ENCODE results near the gene RNF220.
"Not testable (repeated sequence)": the region's sequence is repeated elsewhere in the genome, so short reads cannot be mapped to it uniquely, and the experiment has no call there.

Gene RNF220

DNA sequence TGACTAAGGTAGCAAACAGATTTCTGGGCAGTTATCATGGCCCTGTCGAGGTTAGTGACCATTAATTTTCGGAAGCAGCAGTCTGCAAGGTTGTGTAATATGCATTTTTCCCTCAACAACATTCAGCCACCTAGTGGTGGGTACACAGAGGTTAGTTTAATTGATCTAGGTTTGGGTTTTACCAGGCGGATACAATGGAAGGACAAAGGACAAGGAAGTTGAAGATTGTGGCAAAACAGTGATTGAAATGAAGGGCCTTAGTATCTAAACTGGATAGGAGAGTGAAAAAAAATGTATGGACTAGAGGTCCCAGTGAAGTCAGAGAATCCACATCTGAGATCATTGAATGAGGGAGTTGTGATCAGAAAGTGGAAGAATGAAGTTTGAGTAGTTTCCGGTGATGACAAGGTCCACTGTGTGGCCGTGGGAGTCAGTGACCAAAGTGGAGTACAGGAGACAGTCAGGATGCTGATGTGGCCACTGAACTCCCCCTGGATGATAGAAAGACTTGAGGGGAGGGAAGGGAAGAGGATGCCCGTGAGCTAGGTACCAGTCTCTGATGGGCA is 272.2 kb downstream of the RNF220 start:
- DNase-seq (ENCODE audit: low read depth in 2 of 2), result no peak

DNA sequence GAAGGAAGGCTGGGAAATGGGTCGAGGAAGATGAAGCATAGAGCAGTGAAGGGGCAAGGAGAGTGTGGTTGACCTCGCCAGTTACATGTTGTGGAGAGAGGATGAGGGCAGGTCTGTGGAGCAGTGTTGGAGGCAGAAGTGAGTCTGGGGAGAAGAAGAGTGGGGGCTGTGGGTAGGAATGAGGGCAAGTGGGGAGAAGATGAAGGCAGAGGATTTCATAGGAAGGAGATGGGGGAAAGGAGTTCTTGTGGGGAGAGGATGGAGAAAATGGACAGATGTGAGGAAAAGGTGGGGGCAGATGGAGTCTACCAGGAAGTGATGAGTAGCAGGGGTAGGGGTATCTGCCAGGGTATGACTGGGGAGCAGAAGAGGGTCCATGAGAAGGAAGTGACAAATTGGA is 273.1 kb downstream of the RNF220 start:
- no peak for DNase-seq (ENCODE audit: low read depth in 2 of 2)

DNA sequence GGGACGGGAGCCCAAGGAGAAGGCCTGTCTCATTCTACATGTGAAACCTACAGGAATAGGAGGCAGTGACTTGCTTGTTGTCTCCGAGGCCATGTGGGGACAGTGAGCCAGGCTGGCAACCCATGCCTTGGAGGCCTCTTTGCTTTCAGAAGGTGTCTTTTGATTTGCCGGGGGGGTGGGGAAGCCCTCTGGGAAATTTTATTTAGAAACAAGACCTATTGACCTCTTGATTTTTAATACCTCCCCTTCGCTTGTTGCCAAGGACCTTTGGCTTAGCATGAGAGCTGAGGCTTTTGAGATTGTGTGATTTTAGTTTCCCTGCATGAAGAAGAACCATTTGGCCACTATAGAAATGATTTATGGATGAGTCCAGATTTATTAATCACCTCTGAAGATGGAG is 273.6 kb downstream of the RNF220 start:
- DNase-seq (ENCODE audit: low read depth in 2 of 2), result no peak

DNA sequence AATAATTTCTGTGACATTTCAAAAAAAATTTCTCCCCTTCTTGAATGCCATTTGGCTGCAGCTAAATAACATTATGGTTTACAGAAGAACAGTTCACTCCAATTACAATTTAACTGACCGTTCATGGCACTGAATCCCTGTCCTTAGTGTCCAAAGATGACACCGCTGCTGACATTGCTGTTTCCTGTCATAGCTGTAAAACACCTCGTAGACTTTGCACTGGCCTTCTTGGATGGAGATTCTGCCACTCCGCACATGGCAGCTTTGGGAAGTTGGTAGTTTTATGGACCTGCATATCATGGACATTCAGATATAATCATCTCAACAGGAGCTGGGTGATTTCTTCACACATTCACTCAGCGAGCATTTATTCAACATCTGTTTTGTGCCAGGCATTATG is 274.4 kb downstream of the RNF220 start:
- no peak for DNase-seq (ENCODE audit: low read depth in 2 of 2)

DNA sequence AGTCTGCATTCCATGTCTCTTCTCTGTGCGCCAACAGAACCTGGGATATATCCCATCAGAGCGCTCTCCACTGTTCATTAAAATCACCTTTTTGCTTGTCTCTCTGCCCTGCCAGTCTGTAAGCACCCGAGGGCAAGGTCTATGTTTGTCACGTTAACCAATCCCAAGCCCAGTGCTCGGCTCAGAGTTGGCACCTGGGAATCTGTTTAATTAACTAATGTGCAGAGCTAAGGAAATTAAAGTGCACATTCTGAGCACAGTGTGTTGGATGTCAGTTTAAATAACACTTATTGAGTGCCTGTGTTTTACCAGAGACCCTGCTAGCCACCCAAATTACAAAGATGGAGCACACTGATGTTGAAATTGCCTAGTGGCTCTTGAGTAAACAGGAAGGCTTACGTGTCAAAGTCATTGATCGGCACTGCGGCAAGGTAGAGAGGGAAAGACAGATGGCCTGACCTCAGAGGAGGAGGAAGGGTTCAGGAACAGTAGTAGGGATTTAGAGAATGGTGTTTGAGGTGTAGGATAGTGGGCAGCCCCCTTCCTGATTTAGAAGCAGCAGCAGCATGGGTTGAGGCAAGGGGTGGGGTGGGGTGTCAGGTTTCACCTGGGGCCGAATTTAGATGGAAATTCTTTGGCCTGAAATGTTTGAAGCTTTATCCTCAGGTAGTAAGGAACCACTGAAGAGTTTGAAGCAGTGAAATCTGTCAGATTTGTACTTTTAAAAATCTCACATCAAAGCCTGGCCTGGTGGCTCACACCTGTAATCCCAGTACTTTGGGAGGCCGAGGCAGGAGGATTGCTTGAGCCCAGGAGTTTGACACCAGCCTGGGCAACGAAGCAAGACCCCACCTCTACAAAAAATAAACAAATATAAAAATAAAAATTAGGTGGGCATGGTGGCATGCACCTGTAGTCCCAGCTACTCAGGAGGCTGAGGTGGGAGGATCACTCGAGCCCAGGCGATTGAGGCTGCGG is 277.1 kb downstream of the RNF220 start:
- no peak for DNase-seq (ENCODE audit: low read depth in 2 of 2)

DNA sequence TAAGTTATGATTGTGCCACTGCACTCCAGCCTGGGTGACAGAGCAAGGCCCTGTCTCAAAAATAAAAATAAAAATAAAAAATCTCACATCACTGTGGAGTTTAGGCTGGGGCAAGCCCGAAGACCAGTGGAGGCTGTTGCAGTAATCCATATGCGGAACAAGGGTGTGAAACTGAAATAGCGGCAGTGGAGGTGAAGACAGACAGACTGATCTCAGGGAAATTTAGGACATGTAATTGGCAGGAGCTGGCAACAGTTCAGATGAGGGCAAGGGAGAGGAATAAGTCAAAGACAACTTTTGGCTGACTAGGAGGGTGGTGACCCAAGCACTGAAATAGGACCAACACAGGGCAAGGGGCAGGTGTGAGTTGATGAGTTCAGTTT is 277.8 kb downstream of the RNF220 start:
- no peak for DNase-seq (ENCODE audit: low read depth in 2 of 2)

DNA sequence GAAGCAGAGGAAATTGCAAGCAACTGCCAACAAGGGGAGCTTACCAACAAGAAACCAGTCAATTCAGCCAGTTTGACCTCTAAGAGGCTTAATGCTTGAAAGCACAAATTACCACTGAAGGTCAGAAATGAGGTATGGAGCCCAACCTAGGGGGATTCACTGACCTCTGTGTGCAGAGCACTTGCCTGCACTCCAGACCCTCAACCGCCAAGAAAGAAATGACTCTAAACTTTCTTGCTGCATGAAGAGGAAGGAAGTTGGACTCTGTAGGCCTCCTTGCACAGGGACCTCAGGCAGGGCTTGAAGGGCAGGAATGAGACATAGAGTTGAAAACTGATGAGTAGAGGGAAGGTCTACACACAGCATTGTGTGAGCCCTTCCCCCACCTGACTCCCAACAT is 279.5 kb downstream of the RNF220 start:
- no peak for DNase-seq (ENCODE audit: low read depth in 2 of 2)

DNA sequence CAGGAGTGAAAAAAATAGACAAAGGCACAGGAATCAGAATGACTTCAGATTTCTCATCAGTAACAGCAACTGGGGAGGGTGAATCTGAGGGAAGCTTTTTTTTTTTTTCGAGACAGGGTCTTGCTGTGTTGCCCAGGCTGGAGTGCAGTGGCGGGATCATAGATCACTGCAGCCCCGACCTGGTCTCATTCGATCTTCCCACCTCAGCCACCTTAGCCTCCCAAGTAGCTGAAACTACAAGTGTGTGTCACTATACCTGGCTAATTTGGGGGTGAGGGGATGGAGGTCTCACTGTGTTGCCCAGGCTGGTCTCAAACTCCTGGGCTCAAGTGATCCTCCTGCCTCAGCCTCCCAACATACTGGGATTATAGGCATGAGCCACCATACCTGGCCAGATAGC is 280.2 kb downstream of the RNF220 start:
- DNase-seq (ENCODE audit: low read depth in 2 of 2), result no peak

DNA sequence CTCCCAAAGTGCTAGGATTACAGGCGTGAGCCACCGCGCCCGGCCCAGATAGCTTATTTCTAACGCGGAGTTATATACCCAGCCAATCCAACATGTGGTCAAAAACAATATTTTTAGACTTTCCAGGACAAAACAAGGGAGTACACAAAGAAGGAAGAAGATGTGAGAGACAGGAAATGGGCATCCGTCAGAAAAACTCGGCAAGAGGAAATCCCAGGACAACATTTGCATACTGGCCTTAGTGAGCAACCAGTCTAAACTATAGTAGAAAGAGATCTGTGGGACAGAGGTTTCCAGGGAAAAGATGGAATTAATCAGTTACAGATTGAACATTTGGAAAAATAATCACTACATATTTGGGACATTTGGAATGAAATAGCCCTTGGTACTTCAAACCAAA is 280.8 kb downstream of the RNF220 start:
- DNase-seq (ENCODE audit: low read depth in 2 of 2), result no peak

DNA sequence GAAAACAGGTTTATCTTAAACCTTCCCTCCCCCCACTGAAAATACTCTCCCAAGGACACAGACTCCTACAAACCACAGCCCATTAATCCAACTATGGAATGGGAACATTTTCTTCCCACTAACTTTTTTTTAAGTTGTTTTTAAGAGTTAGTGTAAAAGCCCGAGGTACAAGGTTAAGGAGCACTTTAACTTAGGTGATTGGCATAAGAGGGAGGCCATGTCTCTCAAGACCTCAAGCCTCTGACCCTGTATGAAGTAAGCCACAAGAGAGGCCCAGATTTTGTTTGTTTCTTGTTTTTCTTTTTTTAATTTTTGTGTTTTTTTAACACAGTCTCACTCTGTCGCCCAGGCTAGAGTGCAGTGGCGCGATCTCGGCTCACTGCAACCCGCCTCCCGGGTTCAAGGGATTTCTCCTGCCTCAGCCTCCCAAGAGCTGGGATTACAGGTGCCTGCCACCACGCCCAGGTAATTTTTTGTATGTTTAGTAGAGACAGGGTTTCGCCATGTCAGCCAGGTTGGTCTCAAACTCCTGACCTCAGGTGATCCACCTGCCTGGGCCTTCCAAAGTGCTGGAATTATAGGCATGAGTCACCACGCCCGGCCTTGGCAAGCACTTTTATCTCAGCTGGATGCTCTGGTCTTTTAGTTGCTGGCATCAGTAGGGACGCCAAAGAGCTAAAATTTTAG is 283.8 kb downstream of the RNF220 start:
- DNase-seq (ENCODE audit: low read depth in 2 of 2), result no peak

DNA sequence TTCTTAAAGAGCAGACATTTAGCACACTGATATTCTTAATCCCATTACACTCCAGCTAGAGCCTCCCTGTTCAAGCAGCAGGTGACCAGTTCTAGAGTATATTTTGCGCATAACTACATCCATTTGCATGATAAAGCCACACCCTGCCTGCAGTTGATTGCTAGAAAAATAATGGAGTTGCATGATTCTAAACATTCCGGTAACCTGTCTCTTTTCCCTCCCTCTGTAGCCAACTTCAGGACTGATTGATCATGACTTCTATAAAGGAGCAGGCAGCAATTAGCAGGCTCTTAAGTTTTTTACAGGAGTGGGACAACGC is 284.4 kb downstream of the RNF220 start:
- DNase-seq (ENCODE audit: low read depth in 2 of 2), result no peak

DNA sequence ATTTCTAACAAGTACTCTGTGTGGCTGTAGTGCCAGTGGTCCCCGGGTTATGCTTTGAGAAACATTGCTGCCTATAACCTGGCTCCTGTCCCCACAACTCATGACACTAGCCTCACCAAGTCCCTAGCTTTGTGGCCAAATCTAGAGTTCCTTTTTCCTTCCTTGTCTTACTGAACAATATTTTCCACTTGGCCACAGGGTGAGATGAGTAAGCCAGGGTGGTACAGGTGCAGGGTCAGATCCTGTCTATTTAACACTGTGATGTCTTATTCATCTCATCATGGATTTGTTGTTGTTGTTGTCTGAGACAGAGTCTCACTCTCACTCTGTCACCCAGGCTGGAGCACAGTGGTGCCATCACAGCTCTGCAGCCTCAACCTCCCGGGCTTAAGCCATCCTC is 288.1 kb downstream of the RNF220 start:
- no peak for DNase-seq (ENCODE audit: low read depth in 2 of 2)

DNA sequence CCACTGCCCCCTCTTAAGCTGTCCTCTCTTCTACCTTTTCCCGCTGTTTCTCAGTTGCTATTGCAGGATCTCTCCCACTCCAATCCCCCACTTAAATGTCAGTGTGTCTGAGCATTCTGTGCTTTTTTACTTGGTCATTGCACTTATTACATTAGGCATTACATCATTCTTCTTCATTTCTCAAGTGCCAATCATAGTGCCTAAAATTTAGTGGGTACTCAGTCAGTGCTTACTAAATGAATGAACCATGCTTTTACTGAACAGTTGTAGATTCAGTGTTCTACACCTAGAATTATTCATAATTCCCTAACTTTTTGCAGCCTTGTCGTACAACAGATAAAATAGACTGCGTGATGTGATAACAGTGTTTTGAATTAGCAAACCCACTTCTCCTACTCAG is 288.8 kb downstream of the RNF220 start:
- no peak for DNase-seq (ENCODE audit: low read depth in 2 of 2)

DNA sequence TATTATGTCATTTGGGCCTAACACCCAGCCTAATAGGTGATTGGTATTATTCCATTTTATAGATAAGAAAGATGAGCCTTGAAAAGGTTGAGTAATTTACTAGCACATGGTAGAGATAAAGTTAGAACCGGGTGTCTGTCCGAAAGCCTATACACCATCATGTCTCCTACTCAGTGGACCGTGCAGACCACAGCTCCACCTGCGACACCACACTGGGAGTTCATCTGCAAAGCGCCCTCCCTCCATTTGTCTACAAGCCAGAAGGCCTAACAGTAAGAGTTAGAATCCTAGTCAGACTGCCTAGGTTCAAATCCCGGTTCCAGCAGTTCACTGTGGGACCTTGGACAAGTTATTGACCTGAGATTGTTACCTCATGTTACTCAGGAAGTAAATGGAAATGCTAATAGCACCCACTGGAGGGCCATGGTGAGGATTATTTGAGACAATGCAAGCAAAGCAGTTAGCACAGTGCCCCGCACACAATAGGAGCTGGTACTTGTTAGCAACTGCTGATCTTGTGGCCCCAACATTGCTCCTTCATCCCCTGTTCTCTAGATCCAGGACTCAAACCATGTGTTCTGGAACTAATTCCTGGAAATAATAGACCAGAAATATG is 289.9 kb downstream of the RNF220 start:
- no peak for DNase-seq (ENCODE audit: low read depth in 2 of 2)

DNA sequence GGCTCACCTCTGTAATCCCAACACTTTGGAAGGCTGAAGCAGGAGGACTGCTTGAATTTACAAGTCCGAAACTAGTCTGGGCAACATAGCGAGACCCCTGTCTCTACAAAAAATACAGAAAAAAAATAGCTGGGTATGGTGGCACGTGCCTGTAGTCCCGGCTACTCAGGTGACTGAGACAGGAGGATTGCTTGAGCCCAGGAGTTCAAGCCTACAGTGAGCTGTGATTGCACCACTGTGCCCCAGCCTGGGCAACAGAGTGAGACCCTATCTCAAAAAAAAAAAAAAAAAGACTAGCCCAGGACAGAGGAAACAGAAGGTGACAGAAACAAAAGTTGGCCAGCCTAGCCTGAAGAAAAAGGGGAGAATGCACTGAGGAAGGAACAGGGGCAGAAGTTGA is 290.6 kb downstream of the RNF220 start:
- DNase-seq (ENCODE audit: low read depth in 2 of 2), result no peak

DNA sequence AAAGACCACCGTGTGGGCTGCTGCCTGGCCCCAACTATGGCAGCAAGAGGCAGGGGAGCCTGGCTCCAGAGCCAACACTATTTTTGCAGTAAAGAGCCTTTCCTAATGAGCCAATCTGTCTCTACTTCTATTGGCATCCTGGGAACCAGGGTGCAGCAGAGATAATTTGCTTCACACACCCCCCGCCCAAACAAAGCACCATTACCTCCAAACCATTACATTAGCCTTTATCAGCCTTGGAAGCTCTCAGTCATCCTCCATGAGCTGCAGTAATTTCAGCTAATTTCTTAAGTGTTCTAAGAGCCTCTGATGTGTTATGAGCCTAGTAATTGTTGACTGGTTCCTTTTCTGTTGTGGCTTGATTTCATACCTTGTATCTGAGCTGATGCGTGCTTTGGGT is 291.0 kb downstream of the RNF220 start:
- no peak for DNase-seq (ENCODE audit: low read depth in 2 of 2)

DNA sequence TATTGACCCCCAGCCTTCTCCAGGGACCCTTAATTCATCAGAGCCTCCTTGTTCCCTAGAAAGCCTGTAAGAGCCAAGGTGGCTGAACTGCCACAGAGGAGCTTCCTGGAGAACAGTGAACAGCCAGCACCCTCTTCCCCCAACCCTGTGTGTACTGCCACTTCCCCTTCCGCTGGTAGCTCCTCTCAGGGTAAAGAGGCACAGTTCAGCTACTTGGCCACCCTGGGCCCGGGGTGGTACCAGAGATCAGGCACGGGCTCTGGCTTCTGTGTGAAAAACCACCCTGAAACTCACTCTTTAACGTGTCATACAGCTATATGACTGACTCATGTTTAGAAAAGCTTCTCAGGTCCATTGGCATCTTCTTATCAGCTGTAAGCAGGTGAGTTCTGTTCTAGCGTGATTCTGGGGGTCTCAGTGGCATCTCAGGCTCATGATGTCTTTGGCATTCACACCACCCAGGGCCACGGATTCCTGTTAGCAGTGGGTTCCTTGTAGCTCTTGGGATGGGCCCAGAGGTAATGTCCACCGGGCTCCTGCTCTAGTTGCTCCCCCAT is 291.8 kb downstream of the RNF220 start:
- no peak for DNase-seq (ENCODE audit: low read depth in 2 of 2)

DNA sequence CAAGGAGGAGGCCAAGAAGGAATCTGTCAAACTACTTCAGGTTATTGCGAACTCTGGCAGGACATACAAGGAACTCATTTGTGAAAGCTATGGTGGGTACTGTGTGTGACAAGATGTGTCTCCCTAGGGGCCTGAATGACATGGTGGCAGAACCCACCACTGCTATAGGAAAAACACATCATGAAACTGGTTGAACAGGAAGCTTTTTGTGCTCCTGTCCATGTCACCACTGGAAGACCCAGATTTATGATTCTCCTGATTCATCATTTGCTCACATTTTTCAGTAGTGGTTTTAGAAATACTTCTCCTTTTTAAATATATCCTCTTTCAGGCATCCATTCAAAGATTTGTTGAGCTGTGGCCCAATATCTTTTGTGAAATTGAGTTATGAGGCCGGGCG is 293.1 kb downstream of the RNF220 start:
- no peak for DNase-seq (ENCODE audit: low read depth in 2 of 2)

DNA sequence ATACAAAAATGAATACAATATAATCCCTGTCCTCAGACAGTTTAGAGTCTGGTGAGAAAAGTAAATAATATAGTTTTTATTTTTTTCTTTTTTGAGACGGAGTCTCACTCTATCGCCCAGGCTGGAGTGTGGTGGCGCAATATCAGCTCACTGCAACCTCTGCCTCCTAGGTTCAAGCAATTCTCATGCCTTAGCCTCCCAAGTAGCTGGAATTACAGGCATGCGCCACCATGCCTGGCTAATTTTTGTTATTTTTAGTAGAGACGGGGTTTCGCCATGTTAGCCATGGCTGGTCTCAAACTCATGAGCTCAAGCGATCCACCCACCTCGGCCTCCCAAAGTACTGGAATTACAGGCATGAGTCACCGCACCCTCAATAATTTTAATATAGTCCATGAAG is 294.3 kb downstream of the RNF220 start:
- DNase-seq (ENCODE audit: low read depth in 2 of 2), result not testable (repeated sequence)

DNA sequence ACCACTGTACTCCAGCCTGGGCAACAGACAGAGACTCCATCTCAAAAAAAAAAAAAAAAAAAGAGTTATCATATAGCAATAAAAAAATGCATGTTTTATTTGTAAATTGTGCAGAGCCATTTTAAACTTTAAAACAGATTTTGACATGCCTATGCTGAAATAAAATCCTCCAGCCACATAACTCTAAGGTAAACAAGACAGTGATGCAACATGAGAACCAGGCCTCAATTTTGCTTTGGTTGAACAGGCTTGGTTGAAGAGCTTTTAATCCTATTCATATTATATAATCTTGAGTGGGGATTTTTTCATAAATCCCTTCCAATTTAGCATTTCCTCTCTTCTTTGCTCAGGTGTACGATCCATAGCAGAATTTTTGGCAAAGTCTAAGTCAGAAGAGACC is 295.5 kb downstream of the RNF220 start:
- no peak for DNase-seq (ENCODE audit: low read depth in 2 of 2)

DNA sequence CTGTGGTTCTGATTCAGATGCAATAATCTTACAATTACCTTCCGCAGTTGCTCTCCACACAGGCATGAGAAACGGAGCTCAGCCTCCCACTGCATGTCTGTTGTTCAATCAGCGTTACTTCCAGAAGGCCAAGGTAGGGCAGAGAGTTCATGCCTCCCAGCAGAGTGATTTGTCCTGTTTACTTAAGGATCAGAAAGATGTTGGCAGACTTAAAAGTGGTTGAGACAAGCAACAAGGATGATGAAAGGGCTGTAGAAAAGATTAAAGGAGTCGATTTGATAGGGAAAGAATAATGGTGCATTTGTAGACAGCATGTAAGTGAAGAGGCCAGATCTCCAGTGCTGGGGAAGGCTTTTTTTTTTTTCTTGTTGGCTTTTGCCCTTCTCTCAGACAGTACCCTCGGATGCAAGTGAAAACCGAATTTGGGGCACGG is 296.1 kb downstream of the RNF220 start:
- no peak for DNase-seq (ENCODE audit: low read depth in 2 of 2)

All from activated CD4-positive, alpha-beta T cell treated with anti-CD3 and anti-CD28 coated beads for 24 hours (primary cell).